ENCODE results near the gene LMO7.

DNA sequence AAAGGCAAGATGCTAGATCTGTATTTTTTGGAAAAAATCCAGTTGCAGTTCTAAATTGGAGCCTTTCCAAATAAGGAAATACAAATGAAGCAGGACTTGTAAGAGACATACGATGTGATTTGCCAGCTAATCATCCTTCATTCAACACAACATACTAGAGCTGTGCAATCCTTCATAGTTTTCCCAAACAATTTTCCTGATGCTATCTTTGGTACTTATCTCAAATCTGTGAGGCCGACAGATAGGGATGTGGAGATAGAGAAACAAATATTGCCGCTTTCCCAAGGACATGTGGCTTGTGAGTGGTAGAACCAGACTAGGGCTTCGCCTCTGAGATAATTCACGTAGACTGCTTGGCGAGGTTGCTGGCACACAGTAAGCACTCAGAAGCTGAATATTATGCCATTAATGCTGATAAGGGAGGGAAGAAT, 176.6 kb downstream of the LMO7 start:
- TF ChIP-seq POLR2A (IDR thresholded peaks at IDR 0.05; ENCODE audit: low read length) (no peak), GATA1 (IDR thresholded peaks at IDR 0.05; ENCODE audit: low read depth, low read length) (no peak)

Measured in erythroblast (primary cell).